ENCODE measurements around the gene PML.
"Not testable (repeated sequence)": the region's sequence is repeated elsewhere in the genome, so short reads cannot be mapped to it uniquely, and the experiment has no call there.

- TF ChIP-seq CTCF (conservative IDR thresholded peaks at IDR 0.05; ENCODE audit: low read depth, low read length); CEBPB (IDR thresholded peaks at IDR 0.05; ENCODE audit: low read depth, low read length); MAFK (IDR thresholded peaks at IDR 0.05; ENCODE audit: low read depth, low read length); POLR2A (IDR thresholded peaks at IDR 0.05; ENCODE audit: low read depth, low read length); USF2 (IDR thresholded peaks at IDR 0.05; ENCODE audit: low read depth, low read length); RAD21 (IDR thresholded peaks at IDR 0.05; ENCODE audit: low read length); NFE2L2 (IDR thresholded peaks at IDR 0.05; ENCODE audit: low read depth, low read length); RCOR1 (IDR thresholded peaks at IDR 0.05; ENCODE audit: insufficient replicate concordance, low read length); RFX5 (IDR thresholded peaks at IDR 0.05; ENCODE audit: low read depth, low read length); MAZ (IDR thresholded peaks at IDR 0.05; ENCODE audit: borderline replicate concordance, low read depth, low read length); ELK1 (IDR thresholded peaks at IDR 0.05; ENCODE audit: borderline replicate concordance, low read depth, low read length): not testable (repeated sequence)
Measured at GRCh38 chr15:74095610-74096009, 101.1 kb downstream of the PML start.

Data from IMR-90 (cell line).